HEK293 (cell line): Measurements from ENCODE around the gene CD68.
A peak's percentile ranks its signal among the peaks of the same experiment; 100 is the strongest.

Experiments used
- CTCF ChIA-PET: fragments of 350-600 bp; formaldehyde crosslinking; extraction: SDS; loops from one replicate; lab custom pipeline; 2021; ENCODE audit warnings: antibody characterized with exemption; lab: Yijun Ruan, JAX
- POLR2A ChIA-PET: fragments of 300-600 bp; formaldehyde crosslinking; extraction: SDS; loops from one replicate; lab custom pipeline; 2020; ENCODE audit warnings: antibody characterized with exemption, inconsistent platforms; lab: Yijun Ruan, JAX
- H3K27ac ChIP-seq: fragments of 200-500 bp; sonication (Bioruptor generic); 2 replicates; pipeline ENCODE4 v1.5.1; 2014; ENCODE audit warnings: low read depth, low read length, control low read depth, inconsistent platforms; ENCODE audit errors: extremely low read depth
- H3K36me3 ChIP-seq, 2 experiments: fragments of 200-500 bp in 1 of 2; sonication (Bioruptor generic) in 1 of 2; 1 replicate in 1 of 2; 2 replicates in 1 of 2; pipeline ENCODE4 v1.5.1; 2014 to 2017; ENCODE audit warnings: inconsistent platforms in 2 of 2, low read length in 2 of 2; ENCODE audit not compliant: control insufficient read depth in 2 of 2, insufficient read depth in 1 of 2
- H3K4me1 ChIP-seq: fragments of 200-500 bp; sonication (Bioruptor generic); 2 replicates; pipeline ENCODE4 v1.5.1; 2014; ENCODE audit warnings: mild to moderate bottlenecking, low read length, inconsistent platforms; ENCODE audit not compliant: control insufficient read depth, insufficient read depth
- H3K4me3 ChIP-seq: 2 replicates; pipeline ENCODE4 v1.5.1; 2011; ENCODE audit warnings: low read depth, mild to moderate bottlenecking, control low read depth, low read length, moderate library complexity
- H3K9me3 ChIP-seq: fragments of 200-500 bp; sonication (Bioruptor generic); 2 replicates; pipeline ENCODE4 v1.5.1; 2014; ENCODE audit warnings: low read depth, low read length, inconsistent platforms; ENCODE audit not compliant: control insufficient read depth, insufficient read depth
- BCL11B ChIP-seq: fragments of 450-650 bp; formaldehyde crosslinking; IDR thresholded peaks from 2 replicates; pipeline ENCODE4 v1.5.1; 2016; ENCODE audit warnings: low read depth, missing biosample characterization, missing genetic modification characterization
- KLF16 ChIP-seq: fragments of 450-650 bp; formaldehyde crosslinking; IDR thresholded peaks from 2 replicates; pipeline ENCODE4 v1.5.1; 2017; ENCODE audit warnings: missing biosample characterization, missing genetic modification characterization
- SP3 ChIP-seq: fragments of 450-650 bp; formaldehyde crosslinking; IDR thresholded peaks from 2 replicates; pipeline ENCODE4 v1.5.1; 2016; ENCODE audit warnings: missing biosample characterization, missing genetic modification characterization
- WT1 ChIP-seq: fragments of 450-650 bp; formaldehyde crosslinking; IDR thresholded peaks from 2 replicates; pipeline ENCODE4 v1.5.1; 2016; ENCODE audit warnings: missing biosample characterization, missing genetic modification characterization
- ZNF155 ChIP-seq: fragments of 450-650 bp; formaldehyde crosslinking; IDR thresholded peaks from 2 replicates; pipeline ENCODE4 v1.5.1; 2016; ENCODE audit warnings: missing biosample characterization, missing genetic modification characterization
- ZNF19 ChIP-seq: fragments of 450-650 bp; formaldehyde crosslinking; IDR thresholded peaks from 2 replicates; pipeline ENCODE4; 2016; ENCODE audit warnings: missing biosample characterization, missing genetic modification characterization, low read depth
- ZNF239 ChIP-seq: fragments of 450-650 bp; formaldehyde crosslinking; IDR thresholded peaks from 2 replicates; pipeline ENCODE4 v1.5.1; 2016; ENCODE audit warnings: missing biosample characterization, missing genetic modification characterization
- ZNF596 ChIP-seq: fragments of 450-650 bp; IDR thresholded peaks from 2 replicates; pipeline ENCODE4 v1.5.0; 2018; ENCODE audit warnings: missing biosample characterization, mild to moderate bottlenecking, missing genetic modification characterization, moderate library complexity
- ZNF768 ChIP-seq: fragments of 450-650 bp; formaldehyde crosslinking; IDR thresholded peaks from 2 replicates; pipeline ENCODE4 v1.5.1; 2018; ENCODE audit warnings: missing biosample characterization, mild to moderate bottlenecking, missing genetic modification characterization
- TF ChIP-seq, protein P1 (sequence below): fragments of 450-650 bp; formaldehyde crosslinking; IDR thresholded peaks from 2 replicates; pipeline ENCODE4 v1.5.1; 2016; ENCODE audit warnings: missing biosample characterization, missing genetic modification characterization
- TF ChIP-seq, protein P2 (sequence below): fragments of 450-650 bp; formaldehyde crosslinking; IDR thresholded peaks from 2 replicates; pipeline ENCODE4 v1.5.1; 2016; ENCODE audit warnings: missing biosample characterization, missing genetic modification characterization
- TF ChIP-seq, protein P3 (sequence below): fragments of 450-650 bp; formaldehyde crosslinking; IDR thresholded peaks from 2 replicates; pipeline ENCODE4; 2016; ENCODE audit warnings: missing biosample characterization, missing genetic modification characterization
- TF ChIP-seq, protein P4 (sequence below): fragments of 450-650 bp; formaldehyde crosslinking; IDR thresholded peaks from 2 replicates; pipeline ENCODE4 v1.5.1; 2016; ENCODE audit warnings: missing biosample characterization, missing genetic modification characterization
- TF ChIP-seq, protein P5 (sequence below): fragments of 450-650 bp; formaldehyde crosslinking; IDR thresholded peaks from 2 replicates; pipeline ENCODE4 v1.5.0; 2017; ENCODE audit warnings: missing biosample characterization, missing genetic modification characterization, borderline replicate concordance

The CD68 gene

DNA sequence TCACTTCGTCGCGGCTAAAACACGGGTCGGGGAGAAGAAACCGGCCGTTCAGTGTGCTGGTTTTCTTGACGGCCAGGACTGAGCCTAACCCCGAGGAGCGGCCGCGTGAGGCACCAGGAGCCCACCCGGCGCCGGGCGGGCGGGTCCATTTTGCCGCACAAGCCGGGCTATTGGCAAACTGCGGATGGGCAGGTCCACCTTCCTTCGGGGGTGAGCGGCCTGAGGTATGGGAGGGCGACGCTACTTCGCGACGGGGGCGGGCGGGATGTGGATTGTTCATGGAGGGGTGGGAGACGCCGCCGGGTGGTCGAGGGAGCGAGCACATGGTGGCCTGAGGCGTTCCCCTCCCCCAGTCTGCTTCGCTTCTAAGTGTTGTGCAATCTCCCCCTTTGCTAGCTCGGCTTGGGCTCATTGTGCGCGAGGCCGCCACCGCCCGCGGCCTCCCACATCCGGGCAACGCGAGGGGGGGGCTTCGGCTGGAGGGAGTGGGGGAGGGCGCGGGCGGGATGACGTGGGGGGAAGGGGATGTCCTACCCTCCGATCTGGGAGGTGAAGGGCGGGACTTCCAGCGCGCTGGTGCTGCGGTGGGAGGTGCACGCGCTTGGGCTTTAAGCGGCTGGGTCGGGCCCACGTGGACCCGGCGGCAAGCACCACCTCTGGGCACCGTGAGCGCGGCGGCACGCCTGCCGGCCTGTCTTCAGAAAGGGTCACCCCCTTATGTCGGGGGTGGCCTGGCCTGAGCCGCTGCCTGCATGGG, 5.9 kb upstream of the CD68 start (continued):
- TF ChIP-seq, protein P1, sequence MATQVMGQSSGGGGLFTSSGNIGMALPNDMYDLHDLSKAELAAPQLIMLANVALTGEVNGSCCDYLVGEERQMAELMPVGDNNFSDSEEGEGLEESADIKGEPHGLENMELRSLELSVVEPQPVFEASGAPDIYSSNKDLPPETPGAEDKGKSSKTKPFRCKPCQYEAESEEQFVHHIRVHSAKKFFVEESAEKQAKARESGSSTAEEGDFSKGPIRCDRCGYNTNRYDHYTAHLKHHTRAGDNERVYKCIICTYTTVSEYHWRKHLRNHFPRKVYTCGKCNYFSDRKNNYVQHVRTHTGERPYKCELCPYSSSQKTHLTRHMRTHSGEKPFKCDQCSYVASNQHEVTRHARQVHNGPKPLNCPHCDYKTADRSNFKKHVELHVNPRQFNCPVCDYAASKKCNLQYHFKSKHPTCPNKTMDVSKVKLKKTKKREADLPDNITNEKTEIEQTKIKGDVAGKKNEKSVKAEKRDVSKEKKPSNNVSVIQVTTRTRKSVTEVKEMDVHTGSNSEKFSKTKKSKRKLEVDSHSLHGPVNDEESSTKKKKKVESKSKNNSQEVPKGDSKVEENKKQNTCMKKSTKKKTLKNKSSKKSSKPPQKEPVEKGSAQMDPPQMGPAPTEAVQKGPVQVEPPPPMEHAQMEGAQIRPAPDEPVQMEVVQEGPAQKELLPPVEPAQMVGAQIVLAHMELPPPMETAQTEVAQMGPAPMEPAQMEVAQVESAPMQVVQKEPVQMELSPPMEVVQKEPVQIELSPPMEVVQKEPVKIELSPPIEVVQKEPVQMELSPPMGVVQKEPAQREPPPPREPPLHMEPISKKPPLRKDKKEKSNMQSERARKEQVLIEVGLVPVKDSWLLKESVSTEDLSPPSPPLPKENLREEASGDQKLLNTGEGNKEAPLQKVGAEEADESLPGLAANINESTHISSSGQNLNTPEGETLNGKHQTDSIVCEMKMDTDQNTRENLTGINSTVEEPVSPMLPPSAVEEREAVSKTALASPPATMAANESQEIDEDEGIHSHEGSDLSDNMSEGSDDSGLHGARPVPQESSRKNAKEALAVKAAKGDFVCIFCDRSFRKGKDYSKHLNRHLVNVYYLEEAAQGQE (tag by site-specific recombination) = 0 out of 2 replicates have a peak, but pooled peaks have one; percentile 12
- TF ChIP-seq ZNF19 = no peak
- peak; percentile 40; the same call in 1 of the 2 replicates for TF ChIP-seq ZNF596 (tag by site-specific recombination)
- peak; percentile 38; the same call in 1 of the 2 replicates for TF ChIP-seq BCL11B (tag by site-specific recombination)

DNA sequence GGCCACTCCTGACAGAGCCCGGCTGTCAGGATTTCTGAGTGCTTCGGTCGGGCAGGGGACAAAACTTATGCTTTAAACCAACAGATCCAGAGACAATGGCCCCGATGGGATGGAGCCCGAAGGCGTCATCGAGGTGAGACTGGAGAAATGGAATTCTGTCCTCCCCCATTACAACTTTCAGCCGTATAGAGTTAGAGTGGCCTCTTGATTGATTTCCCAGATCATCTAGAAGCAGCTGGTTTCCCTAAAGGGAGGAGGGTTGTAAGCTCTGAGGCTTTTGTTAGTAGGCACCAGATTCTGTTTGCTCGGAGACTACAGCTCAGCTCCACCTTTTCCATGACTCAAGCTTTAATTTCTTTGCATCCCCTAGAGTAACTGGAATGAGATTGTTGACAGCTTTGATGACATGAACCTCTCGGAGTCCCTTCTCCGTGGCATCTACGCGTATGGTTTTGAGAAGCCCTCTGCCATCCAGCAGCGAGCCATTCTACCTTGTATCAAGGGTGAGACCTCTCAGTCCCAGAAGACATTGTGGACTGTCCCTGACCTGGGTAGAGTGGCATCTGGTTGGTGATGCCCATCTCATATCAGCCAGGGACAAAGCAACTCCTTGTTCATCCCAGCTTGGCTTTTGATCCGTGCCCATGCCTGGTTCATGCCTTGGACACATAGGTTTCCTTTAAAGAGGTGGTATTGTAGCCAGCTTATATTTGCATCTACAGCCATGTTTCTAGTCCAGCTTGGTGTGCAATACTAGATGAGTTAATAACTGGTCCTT, 5.1 kb upstream of the CD68 start:
- Histone ChIP-seq H3K4me1 (peaks cover 5% of the 10 kb centered on the region), H3K36me3 (peaks cover 59 to 86% of the 10 kb centered on the region in 2 experiments), H3K27ac (peak overlapping the region; percentile 98; the same call in 1 of the 2 replicates), H3K9me3 (no peaks in the 10 kb centered on the region), H3K4me3 (peak overlapping the region; percentile 97)
- POLR2A ChIA-PET = interaction anchor here (0.6 to 8.2 kb wide), 20 partner anchors 9 to 358 kb away, joined by 3 to 98 read pairs (median 4); partner anchors contain the start of genes ATP1B2, CNTROB, FXR2 and MPDU1
- CTCF ChIA-PET = interaction anchor here (0.7 to 1.1 kb wide), 5 partner anchors 9 to 529 kb away, joined by 3 to 6 read pairs (median 3); partner anchors contain the start of genes MPDU1, TP53 and WRAP53
- TF ChIP-seq, protein P2, sequence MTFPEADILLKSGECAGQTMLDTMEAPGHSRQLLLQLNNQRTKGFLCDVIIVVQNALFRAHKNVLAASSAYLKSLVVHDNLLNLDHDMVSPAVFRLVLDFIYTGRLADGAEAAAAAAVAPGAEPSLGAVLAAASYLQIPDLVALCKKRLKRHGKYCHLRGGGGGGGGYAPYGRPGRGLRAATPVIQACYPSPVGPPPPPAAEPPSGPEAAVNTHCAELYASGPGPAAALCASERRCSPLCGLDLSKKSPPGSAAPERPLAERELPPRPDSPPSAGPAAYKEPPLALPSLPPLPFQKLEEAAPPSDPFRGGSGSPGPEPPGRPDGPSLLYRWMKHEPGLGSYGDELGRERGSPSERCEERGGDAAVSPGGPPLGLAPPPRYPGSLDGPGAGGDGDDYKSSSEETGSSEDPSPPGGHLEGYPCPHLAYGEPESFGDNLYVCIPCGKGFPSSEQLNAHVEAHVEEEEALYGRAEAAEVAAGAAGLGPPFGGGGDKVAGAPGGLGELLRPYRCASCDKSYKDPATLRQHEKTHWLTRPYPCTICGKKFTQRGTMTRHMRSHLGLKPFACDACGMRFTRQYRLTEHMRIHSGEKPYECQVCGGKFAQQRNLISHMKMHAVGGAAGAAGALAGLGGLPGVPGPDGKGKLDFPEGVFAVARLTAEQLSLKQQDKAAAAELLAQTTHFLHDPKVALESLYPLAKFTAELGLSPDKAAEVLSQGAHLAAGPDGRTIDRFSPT = peak; percentile 46; the same call in 1 of the 2 replicates
- TF ChIP-seq WT1 = no peak

DNA sequence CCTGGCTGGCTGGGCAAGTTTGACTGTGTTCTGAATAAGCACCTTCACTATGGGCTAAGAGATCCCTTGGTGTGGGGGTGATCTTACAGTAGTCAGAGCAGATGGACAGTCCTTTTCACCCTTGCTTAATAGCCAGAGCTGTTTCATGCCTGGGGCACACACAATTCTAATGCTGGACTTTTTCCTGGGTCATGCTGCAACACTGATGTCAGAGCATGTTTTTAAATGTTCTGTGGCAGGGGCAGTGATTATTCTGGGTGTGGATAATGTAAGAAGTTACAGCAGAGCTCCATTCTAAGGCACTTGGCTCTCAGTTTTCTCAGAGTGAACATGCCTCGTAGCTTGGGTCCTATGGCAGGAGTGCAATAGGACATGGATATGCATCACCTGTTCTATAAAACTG, 4.0 kb upstream of the CD68 start:
- ChIA-PET CTCF (interaction anchor here (1.3 to 1.5 kb wide), 3 partner anchors 11 to 112 kb away, joined by 3 to 6 read pairs (median 3); no protein-coding TSS in a partner anchor), POLR2A (interaction anchor here (1.0 to 8.2 kb wide), 4 partner anchors 10 to 246 kb away, joined by 3 to 98 read pairs (median 42); partner anchors contain the start of genes ATP1B2, MPDU1, TP53 and WRAP53)
- H3K27ac ChIP-seq = peak overlapping the region; percentile 35
- H3K4me3 ChIP-seq = no peak overlapping the region
- peaks cover 48 to 81% of the 10 kb centered on the region in 2 experiments for H3K36me3 ChIP-seq
- peaks cover 5% of the 10 kb centered on the region for H3K4me1 ChIP-seq
- H3K9me3 ChIP-seq = no peaks in the 10 kb centered on the region
- TF ChIP-seq ZNF768 = no peak
- TF ChIP-seq ZNF155 (tag by site-specific recombination) = no peak
- no peak for TF ChIP-seq KLF16
- no peak for TF ChIP-seq SP3 (tag by site-specific recombination)
- TF ChIP-seq, protein P2 = no peak
- TF ChIP-seq, protein P3, sequence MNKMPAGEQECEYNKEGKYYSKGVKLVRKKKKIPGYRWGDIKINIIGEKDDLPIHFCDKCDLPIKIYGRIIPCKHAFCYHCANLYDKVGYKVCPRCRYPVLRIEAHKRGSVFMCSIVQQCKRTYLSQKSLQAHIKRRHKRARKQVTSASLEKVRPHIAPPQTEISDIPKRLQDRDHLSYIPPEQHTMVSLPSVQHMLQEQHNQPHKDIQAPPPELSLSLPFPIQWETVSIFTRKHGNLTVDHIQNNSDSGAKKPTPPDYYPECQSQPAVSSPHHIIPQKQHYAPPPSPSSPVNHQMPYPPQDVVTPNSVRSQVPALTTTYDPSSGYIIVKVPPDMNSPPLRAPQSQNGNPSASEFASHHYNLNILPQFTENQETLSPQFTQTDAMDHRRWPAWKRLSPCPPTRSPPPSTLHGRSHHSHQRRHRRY (tag by site-specific recombination) = no peak
- TF ChIP-seq, protein P4, sequence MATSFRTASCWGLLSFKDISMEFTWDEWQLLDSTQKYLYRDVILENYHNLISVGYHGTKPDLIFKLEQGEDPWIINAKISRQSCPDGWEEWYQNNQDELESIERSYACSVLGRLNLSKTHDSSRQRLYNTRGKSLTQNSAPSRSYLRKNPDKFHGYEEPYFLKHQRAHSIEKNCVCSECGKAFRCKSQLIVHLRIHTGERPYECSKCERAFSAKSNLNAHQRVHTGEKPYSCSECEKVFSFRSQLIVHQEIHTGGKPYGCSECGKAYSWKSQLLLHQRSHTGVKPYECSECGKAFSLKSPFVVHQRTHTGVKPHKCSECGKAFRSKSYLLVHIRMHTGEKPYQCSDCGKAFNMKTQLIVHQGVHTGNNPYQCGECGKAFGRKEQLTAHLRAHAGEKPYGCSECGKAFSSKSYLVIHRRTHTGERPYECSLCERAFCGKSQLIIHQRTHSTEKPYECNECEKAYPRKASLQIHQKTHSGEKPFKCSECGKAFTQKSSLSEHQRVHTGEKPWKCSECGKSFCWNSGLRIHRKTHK (tag by site-specific recombination) = no peak
- TF ChIP-seq ZNF239 (tag by site-specific recombination) = no peak
- TF ChIP-seq, protein P5, sequence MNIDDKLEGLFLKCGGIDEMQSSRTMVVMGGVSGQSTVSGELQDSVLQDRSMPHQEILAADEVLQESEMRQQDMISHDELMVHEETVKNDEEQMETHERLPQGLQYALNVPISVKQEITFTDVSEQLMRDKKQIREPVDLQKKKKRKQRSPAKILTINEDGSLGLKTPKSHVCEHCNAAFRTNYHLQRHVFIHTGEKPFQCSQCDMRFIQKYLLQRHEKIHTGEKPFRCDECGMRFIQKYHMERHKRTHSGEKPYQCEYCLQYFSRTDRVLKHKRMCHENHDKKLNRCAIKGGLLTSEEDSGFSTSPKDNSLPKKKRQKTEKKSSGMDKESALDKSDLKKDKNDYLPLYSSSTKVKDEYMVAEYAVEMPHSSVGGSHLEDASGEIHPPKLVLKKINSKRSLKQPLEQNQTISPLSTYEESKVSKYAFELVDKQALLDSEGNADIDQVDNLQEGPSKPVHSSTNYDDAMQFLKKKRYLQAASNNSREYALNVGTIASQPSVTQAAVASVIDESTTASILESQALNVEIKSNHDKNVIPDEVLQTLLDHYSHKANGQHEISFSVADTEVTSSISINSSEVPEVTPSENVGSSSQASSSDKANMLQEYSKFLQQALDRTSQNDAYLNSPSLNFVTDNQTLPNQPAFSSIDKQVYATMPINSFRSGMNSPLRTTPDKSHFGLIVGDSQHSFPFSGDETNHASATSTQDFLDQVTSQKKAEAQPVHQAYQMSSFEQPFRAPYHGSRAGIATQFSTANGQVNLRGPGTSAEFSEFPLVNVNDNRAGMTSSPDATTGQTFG (tag by site-specific recombination) = no peak
